K562 (cell line): ENCODE results near the gene BOLL. TPM values are rescaled to one million over a fixed set of nuclear protein-coding genes. Genes with fewer than 3 reads are reported as not detected.
A peak's percentile ranks its signal among the peaks of the same experiment; 100 is the strongest.

ENCODE experiments used
- ASH1L ChIP-seq: fragments of 450-650 bp; IDR thresholded peaks from 2 replicates; pipeline ENCODE4 v1.6.1; 2018; ENCODE audit warnings: borderline replicate concordance, mild to moderate bottlenecking, low read depth; ENCODE audit not compliant: partially characterized antibody
- BRF1 ChIP-seq: IDR thresholded peaks from 3 replicates; pipeline ENCODE4 v1.6.1; 2011; ENCODE audit warnings: borderline replicate concordance, mild to moderate bottlenecking; ENCODE audit not compliant: insufficient read length; ENCODE audit errors: extremely low read depth
- E2F1 ChIP-seq: sonication (generic); formaldehyde crosslinking; IDR thresholded peaks from 2 replicates; pipeline ENCODE4 v1.8.1; 2023; ENCODE audit warnings: mild to moderate bottlenecking, missing genetic modification reagents, moderate library complexity
- EHMT2 ChIP-seq: fragments of 450-650 bp; IDR thresholded peaks from 2 replicates; pipeline ENCODE4 v1.6.1; 2018; ENCODE audit warnings: antibody characterized with exemption
- GATAD2A ChIP-seq: fragments of 450-650 bp; IDR thresholded peaks from 2 replicates; pipeline ENCODE4 v1.6.1; 2017
- KAT7 ChIP-seq: sonication (generic); formaldehyde crosslinking; IDR thresholded peaks from 2 replicates; pipeline ENCODE4 v1.8.0; 2022; ENCODE audit warnings: missing genetic modification reagents, mild to moderate bottlenecking, borderline replicate concordance
- NFE2 ChIP-seq: IDR thresholded peaks from 2 replicates; pipeline ENCODE4 v1.6.1; 2014; ENCODE audit warnings: antibody characterized with exemption, low read depth
- PRPF4 ChIP-seq: fragments of 200-400 bp; formaldehyde crosslinking; IDR thresholded peaks from one replicate; pipeline ENCODE4 v1.6.1; 2017; ENCODE audit warnings: low read length, low read depth, mild to moderate bottlenecking; ENCODE audit not compliant: insufficient read depth, poor library complexity, severe bottlenecking
- PTTG1 ChIP-seq: fragments of 450-650 bp; IDR thresholded peaks from 2 replicates; pipeline ENCODE4 v1.6.1; 2016; ENCODE audit warnings: low read depth, mild to moderate bottlenecking, missing genetic modification characterization, missing compliant biosample characterization
- RAD21 ChIP-seq, 2 experiments: fragments of 250-450 bp in 1 of 2; fragments of 450-650 bp in 1 of 2; sonication (Bioruptor Pico) in 1 of 2; formaldehyde crosslinking in 1 of 2; IDR thresholded peaks in 1 of 2; conservative IDR thresholded peaks in 1 of 2; 2 replicates each; pipeline versions ENCODE4 v1.4.0 to v1.8.0; 2020 to 2022; ENCODE audit warnings: mild to moderate bottlenecking in 2 of 2, moderate library complexity in 1 of 2
- RFX5 ChIP-seq: IDR thresholded peaks from 2 replicates; pipeline ENCODE4 v1.6.1; 2011; ENCODE audit warnings: low read depth, mild to moderate bottlenecking, improper control_type of control experiment, low read length
- TEAD1 ChIP-seq, 2 experiments: fragments of 450-650 bp in 1 of 2; sonication (generic) in 1 of 2; formaldehyde crosslinking; IDR thresholded peaks; 2 replicates each; pipeline versions ENCODE4 v1.4.0 to v1.8.0; 2020 to 2022; ENCODE audit warnings: mild to moderate bottlenecking in 2 of 2, missing genetic modification reagents in 1 of 2
- ZBTB2 ChIP-seq: fragments of 450-650 bp; IDR thresholded peaks from 2 replicates; pipeline ENCODE4 v1.6.1; 2016; ENCODE audit warnings: antibody characterized with exemption
- ZBTB26 ChIP-seq: fragments of 450-650 bp; formaldehyde crosslinking; IDR thresholded peaks from 2 replicates; pipeline ENCODE4 v1.4.0; 2022; ENCODE audit warnings: missing genetic modification characterization
- ZNF174 ChIP-seq: fragments of 250-450 bp; sonication (Bioruptor Pico); IDR thresholded peaks from 2 replicates; pipeline ENCODE4 v1.4.0; 2020; ENCODE audit warnings: mild to moderate bottlenecking
- ZNF212 ChIP-seq: fragments of 450-650 bp; formaldehyde crosslinking; IDR thresholded peaks from 2 replicates; pipeline ENCODE4 v1.4.0; 2020; ENCODE audit warnings: mild to moderate bottlenecking
- ZNF274 ChIP-seq: IDR thresholded peaks from 2 replicates; pipeline ENCODE4 v1.6.1; 2011; ENCODE audit warnings: low read depth, mild to moderate bottlenecking, low read length, moderate library complexity, borderline replicate concordance
- ZNF316 ChIP-seq: fragments of 450-650 bp; IDR thresholded peaks from 2 replicates; pipeline ENCODE4 v1.6.1; 2016
- ZNF408 ChIP-seq: fragments of 250-450 bp; sonication (Bioruptor Pico); IDR thresholded peaks from 2 replicates; pipeline ENCODE4 v1.4.0; 2020; ENCODE audit warnings: low read depth, mild to moderate bottlenecking, moderate library complexity
- ZNF592 ChIP-seq: fragments of 450-650 bp; IDR thresholded peaks from 2 replicates; pipeline ENCODE4 v1.6.1; 2017; ENCODE audit warnings: antibody characterized with exemption, mild to moderate bottlenecking
- ZNF75A ChIP-seq: fragments of 450-650 bp; formaldehyde crosslinking; IDR thresholded peaks from 2 replicates; pipeline ENCODE4 v1.4.0; 2020; ENCODE audit warnings: mild to moderate bottlenecking
- ZNF77 ChIP-seq: fragments of 250-450 bp; sonication (Bioruptor Pico); IDR thresholded peaks from 2 replicates; pipeline ENCODE4 v1.5.0; 2020
- polyA plus RNA-seq, 8 experiments: library from polyadenylated mRNA; depleted of rRNA in 4 of 8; stranded (reverse) in 5 of 8; unstranded in 3 of 8; fragments of >200 nt; fragmentation: Nextera tagmentation in 2 of 8; fragmentation: Illumina TruSeq in 1 of 8; extraction: Ambion mirVana in 2 of 8; extraction: Trizol in 1 of 8; gene quantifications; 2 replicates each; pipeline versions ENCODE4 v1.2.1 to v1.2.3, GENCODE V29; 2011 to 2014; ENCODE audit warnings: inconsistent platforms in 1 of 8, missing spikeins in 1 of 8
- total RNA-seq, 7 experiments: library from RNA; depleted of rRNA in 6 of 7; stranded (reverse); fragments of >200 nt in 6 of 7; fragmentation: Illumina TruSeq in 2 of 7; extraction: Trizol in 2 of 7; gene quantifications; 2 replicates each; pipeline versions ENCODE4 v1.2.1 to v1.2.3, GENCODE V29; 2011 to 2021; ENCODE audit warnings: low replicate concordance in 1 of 7

BOLL gene
- total and polyA plus RNA-seq, 9 of the 15 experiments (the other 6 are each of a cell fraction or from before 2014, with no cell fraction given): 0.11 to 0.55 (median 0.19) TPM; not detected in 1

GRCh38 chr2:197704434-197705120 lies 80.5 kb downstream of the BOLL start (continued):
- TF ChIP-seq TEAD1 (CRISPR knock-in tag; IDR thresholded peaks at IDR 0.05) (no peak), KAT7 (no peak), ZBTB2 (no peak), RAD21 (CRISPR knock-in tag; conservative IDR thresholded peaks at IDR 0.05 in 1 of 2, IDR thresholded peaks at IDR 0.05 in 1 of 2) (no peak), E2F1 (no peak), ASH1L (no peak), PRPF4 (no peak), ZNF592 (peak; percentile 55), RFX5 (no peak), ZNF174 (CRISPR knock-in tag) (no peak), ZNF408 (no peak), BRF1 (no peak), ZBTB26 (CRISPR knock-in tag) (no peak), ZNF75A (CRISPR knock-in tag) (no peak), EHMT2 (no peak), ZNF212 (CRISPR knock-in tag) (no peak), ZNF316 (peak; percentile 65), ZNF77 (CRISPR knock-in tag) (no peak), NFE2 (no peak), PTTG1 (tag) (no peak), GATAD2A (no peak), ZNF274 (no peak)
